IPS-18c (cell line): Measurements from ENCODE around the gene IL31RA.

Experiments used
- H3K4me3 ChIP-seq: 2 replicates; pipeline ENCODE4 v1.7.0; 2013; ENCODE audit warnings: low read depth, mild to moderate bottlenecking, low read length, moderate library complexity; ENCODE audit not compliant: insufficient read depth
- H3K9me3 ChIP-seq: one replicate; pipeline ENCODE4 v1.6.1; 2013; ENCODE audit warnings: mild to moderate bottlenecking, low read length, moderate library complexity; ENCODE audit not compliant: control insufficient read depth, insufficient read depth

The IL31RA gene

DNA sequence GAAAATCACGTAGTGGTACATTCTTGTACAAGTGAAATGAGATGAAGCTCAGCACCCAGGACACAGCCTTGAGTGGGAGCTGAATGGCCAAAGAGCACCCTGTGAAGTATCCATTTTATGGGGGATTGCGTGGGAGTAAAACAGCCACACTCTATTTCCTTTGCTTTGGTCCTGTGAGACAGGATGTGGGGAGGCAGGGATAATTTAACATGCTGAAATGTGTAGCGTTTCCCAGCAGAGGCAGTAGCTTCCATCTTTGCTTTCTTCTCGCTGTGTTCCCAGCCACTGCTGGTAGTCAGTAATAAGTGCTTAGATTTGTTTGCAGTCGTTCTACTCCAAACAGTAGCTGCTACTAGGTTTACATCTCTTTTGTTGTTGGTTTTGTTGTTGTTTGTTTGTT is 4.4 kb downstream of the IL31RA start:
- no peaks in the 10 kb centered on the region for H3K9me3 ChIP-seq
- H3K4me3 ChIP-seq = no peak overlapping the region

DNA sequence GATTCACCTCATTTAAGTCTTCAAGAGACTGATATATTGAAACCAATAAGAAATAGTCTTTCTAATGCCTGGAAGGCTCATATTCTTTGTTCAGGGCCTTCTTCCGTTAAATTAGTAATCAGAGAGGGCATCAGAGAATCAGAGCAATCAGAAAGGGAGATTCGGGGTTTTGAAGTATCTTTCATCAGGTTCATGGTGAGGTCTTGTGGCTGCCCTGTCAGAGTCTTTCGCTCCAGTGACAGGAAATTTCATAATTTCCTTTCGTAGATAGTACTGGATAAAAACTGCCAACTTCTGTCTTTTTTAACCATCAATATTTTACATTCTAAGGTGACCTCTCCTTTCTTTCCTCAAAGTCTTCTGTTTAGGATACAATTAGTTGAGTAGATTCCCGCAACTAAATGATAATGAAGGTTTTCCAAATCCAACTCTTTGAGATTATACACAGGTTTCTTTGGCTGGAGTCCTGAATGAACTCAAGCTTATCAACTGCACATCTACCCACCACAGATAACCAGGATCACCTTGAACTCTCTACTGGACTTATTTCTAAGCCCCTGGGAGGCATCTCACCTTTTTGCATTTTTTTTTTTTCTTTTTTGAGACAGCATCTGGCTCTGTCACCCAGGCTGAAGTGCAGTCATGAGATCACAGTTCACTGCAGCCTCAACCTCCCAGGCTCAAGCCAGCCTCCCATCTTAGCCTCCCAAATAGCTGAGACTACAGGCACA is 5.5 kb downstream of the IL31RA start:
- Histone ChIP-seq H3K4me3 (no peak overlapping the region), H3K9me3 (no peaks in the 10 kb centered on the region)

DNA sequence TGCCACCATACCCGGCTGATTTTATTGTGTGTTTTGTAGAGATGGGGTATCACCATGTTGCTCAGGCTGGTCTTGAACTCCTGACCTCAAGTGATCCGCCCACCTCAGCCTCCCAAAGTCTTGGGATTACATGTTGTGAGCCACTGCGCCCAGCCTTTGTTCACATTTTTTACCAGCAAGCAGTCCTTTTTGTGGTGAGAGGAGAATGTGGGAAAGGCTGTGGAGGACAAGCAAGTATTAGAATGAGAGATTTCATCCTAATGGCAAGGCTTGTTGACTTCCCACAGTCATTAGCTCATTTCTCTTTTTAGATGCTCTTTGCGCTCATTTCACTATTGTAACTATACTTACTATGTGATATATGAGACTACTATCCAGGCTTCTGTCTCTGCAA is 6.1 kb downstream of the IL31RA start:
- no peak overlapping the region for H3K4me3 ChIP-seq
- no peaks in the 10 kb centered on the region for H3K9me3 ChIP-seq

DNA sequence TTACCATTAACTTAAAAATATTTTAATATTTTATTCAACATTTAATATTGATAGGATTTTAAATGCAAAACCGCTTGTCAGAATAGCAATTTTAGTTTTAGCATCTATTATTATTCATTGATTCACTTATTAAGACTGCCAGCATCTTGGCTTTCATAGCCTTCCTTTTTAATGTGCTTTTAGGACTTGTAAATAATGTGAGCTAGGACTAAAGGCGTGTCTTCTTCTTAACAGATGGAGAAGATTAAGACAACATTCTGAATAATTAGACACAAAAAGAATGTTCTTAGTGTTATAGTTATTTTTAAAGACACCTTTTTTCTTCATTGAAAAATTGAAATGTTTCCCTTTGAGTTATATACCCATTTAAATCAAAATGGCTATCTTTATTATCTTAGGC is 6.9 kb downstream of the IL31RA start:
- Histone ChIP-seq H3K4me3 (no peak overlapping the region), H3K9me3 (no peaks in the 10 kb centered on the region)

DNA sequence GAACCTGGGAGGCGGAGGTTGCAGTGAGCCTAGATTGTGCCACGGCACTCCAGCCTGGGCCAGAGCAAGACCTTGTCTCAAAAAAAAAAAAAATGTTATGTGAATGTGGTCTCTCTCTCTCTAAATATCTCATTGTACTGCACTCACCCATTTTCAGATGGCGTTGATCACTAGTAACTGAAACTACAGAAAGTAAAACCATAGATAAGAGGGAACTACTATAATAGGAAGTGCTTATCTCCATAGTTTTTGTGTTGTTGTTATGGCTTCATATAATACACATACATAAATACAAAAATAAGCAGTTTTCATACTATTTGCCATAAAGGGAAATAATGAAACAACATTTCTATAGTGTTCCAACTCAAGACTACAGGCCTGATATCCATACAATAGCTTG is 9.1 kb downstream of the IL31RA start:
- no peak overlapping the region for H3K4me3 ChIP-seq
- no peaks in the 10 kb centered on the region for H3K9me3 ChIP-seq

DNA sequence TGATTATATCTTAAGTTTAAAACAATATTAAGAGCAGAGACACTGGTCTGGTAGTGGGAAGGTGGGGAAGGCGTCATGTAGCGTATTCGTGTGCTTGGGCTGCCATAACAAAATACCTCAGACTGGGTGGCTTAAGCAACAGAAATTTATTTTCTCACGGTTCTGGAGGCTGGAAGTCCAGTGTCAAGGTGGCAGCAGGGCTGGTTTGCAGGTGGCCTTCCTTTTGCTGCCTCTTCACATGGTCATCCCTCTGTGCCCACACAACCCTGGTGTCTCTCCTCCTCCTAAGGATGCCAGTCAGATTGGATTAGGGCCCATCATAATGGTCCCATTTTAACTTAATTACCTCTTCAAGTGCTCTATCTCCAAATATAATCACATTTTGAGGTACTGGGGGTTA is 9.6 kb downstream of the IL31RA start:
- H3K4me3 ChIP-seq = no peak overlapping the region
- no peaks in the 10 kb centered on the region for H3K9me3 ChIP-seq

DNA sequence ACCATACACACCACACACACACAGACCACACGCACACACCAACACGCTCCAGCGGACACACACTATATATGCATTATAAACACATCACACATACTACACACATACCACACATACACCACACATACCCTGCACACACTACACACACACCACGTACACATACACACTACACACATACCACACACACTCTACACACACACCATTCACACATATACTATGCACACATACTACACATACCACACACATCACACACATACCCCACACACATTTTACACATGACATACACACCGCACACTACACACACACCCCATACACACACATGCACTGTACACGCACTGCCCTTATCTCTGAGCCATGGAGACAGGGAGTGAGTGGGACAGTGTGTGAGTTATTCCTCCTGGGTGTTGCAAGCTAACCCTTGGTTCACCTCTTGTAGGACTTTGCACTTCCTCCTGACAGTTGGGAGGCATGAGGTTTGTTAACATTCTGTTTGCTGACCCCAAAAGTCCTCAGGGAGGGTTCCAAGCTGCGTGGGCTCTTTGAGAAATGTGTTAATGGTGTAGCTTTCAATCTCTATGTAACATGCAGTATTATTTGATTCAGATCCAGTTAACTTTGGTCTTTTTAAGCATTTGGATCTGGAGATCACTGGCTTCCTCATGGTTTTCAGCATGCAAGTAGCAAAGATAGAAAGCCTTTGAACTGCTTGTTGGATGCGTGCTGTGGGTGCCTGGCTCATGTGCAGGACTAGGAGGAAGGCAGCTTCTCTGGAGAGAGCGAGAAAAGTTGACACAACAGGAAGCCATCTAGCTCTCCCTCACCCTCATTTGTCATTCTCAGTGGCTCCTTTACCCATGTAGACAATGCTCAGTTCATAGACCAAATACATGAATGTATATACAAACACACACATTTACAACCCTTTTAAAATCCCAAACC is 13.7 kb downstream of the IL31RA start:
- Histone ChIP-seq H3K9me3 (no peaks in the 10 kb centered on the region), H3K4me3 (no peak overlapping the region)

DNA sequence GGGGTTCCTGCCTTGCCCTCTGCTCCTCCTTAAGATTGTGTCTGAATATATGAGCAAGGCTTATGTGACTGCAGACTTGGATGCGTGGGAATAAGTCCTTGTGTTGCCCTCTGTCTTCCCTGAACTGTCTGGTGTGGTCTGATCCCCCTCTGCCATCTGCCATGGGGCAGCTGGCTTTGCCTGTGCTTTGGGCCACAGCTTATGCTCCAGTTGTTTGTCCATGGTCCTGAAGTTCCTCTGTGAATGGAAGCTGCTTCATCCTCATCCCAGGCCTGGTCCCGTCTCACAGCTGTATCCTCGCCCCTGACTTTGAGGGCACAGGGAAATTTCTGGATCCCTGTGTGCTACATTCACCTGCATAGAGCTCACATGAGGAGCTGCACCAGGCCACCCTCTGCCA is 14.7 kb downstream of the IL31RA start:
- no peak overlapping the region for H3K4me3 ChIP-seq
- no peaks in the 10 kb centered on the region for H3K9me3 ChIP-seq

DNA sequence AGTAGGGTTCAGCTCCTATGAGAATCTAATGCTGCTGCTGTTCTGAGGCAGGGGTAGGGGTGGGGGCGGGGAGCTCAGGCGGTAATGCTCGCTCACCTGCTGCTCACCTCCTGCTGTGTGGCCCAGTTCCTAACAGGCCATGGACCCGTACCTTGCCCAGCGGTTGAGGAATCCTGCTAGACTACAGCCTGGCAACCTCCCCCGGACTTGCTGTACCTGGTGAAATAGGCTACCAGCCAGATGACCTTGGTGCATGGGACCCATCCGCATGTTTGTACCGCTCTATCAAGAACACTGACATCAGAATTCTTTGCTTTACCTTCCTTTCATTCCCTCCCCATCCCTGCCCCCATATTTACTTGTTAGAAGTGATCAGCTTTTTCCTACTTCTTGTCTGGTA is 15.3 kb downstream of the IL31RA start:
- no peaks in the 10 kb centered on the region for H3K9me3 ChIP-seq
- H3K4me3 ChIP-seq = no peak overlapping the region

DNA sequence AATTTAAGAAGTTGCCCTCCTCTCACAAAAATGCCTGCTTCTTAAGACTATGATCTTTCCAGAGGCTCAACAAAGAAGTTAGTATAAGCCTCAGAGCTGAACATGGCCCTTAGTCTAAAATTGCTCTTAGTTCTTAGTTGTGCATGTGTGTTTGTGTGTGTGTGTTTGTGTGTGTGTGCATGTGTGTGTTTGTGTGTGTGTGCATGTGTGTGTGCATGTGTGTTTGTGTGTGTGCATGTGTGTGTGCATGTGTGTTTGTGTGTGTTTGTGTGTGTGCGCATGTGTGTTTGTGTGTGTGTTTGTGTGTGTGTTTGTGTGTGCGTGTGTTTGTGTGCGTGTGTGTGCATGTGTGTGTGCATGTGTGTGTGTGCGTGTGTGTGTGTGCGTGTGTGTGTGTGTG is 15.8 kb downstream of the IL31RA start:
- H3K4me3 ChIP-seq = no peak overlapping the region
- H3K9me3 ChIP-seq = no peaks in the 10 kb centered on the region

DNA sequence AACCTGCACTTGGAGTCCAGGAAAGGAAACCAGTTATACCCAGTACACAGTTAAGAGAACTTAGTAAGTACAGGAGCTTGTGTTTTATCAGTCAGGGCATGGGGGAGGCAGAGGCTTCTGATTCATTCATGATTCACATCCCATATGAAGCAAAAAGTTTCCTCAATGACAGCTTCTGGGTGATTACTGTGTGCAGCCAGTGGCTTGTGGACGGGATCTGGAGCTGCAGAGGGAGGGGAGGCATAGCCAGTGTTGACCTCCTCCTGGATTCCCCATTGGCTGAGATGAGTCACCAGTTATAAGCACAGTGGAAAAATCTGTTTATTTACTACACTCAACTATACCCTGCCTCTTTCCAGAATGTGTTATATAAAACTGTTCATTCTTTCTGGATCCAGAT is 17.7 kb downstream of the IL31RA start:
- no peaks in the 10 kb centered on the region for H3K9me3 ChIP-seq
- H3K4me3 ChIP-seq = no peak overlapping the region

DNA sequence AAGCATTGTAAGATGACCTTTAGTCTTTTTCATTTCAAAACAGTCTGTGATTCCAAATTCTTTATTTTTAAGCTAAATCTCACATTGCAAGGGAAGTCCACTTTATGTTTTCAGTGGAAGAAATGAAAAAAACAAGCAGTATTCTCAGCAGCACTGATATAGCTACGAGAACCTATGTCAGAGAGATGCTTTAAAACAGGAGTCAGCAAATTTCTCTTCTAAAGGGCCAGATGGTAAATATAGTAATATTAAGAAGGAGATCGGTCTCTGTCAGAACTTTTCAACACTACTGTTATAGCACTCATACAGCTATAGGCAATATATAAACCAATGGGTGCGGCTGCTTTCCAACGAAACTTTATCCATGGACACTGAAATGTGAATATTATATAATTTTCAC is 18.7 kb downstream of the IL31RA start:
- H3K4me3 ChIP-seq = no peak overlapping the region

DNA sequence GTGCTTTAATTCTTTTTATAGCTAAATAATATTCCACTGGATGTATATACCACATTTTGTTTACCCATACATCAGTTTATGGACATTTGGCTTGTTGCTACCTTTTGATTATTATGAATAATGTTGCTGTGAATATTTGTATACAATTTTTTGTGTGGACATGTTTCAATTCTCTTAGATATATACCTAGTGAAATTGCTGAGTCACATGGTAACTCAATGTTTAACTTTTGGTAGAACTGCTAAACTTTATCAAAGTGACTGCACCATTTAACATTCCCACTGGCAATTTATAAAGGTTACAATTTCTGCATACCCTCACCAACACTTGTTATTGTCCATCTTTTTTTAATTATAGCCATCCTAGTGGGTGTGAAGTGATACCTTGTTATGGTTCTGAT is 22.1 kb downstream of the IL31RA start:
- Histone ChIP-seq H3K4me3 (no peak overlapping the region), H3K9me3 (no peaks in the 10 kb centered on the region)

More for the DNA sequence above, 18.7 kb downstream of the IL31RA start:
- H3K9me3 ChIP-seq = no peaks in the 10 kb centered on the region

DNA sequence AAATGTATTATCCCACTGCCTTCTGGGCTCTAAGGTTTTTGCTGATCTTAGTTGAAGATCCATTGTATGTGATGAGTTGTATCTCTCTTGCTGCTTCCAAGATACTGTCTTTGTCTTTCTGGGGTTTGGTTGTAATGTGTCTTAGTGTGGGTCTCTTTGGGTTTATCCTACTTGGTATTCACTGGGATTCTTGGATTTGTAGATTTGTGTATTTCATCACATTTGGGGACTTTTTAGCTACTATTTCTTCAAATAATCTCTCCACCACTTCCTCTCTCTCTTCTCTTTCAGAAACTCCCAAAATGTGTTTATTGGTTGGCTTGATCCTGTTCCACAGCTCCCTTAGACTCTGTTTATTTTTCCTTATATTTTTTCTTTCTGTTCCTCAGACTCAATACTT is 26.5 kb downstream of the IL31RA start:
- no peaks in the 10 kb centered on the region for H3K9me3 ChIP-seq
- H3K4me3 ChIP-seq = no peak overlapping the region

DNA sequence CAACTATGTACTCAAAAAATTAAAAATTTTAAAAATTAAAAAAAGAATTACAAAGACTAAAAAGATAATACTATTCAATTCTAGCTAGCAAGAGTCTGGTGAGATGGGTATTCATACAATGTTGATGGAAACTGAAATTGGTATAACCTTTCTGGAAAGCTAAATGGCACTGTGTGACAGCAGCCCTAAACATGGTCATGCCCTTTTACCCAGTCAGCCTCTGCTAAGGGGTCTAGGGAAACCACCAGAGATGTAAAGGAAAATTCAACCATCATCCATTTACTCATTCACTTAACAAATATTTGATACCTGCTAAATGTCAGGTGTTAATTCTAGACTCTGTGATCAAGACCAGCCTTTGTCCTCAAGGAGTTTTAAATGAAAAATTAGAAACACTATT is 29.3 kb downstream of the IL31RA start:
- Histone ChIP-seq H3K9me3 (no peaks in the 10 kb centered on the region), H3K4me3 (no peak overlapping the region)

DNA sequence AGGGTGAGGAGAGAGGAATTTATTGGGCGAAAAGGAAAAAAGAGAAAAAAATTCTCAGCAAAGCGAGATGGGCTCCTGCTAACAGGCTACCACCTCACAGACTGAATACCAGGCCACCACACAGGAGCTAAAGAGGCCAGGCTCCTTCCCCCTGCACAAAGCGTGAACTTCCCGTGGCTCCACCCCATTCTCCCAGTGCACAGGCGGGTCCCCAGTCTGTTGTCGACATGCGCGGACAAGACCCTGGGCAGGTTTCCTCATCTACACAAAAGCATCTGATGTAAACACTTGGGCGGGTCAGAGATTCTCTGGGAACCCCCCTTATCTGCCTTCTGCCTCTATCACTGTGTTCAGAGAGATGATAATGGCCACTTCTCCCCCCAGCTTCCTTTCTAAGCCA is 34.2 kb downstream of the IL31RA start:
- Histone ChIP-seq H3K9me3 (no peaks in the 10 kb centered on the region), H3K4me3 (no peak overlapping the region)

DNA sequence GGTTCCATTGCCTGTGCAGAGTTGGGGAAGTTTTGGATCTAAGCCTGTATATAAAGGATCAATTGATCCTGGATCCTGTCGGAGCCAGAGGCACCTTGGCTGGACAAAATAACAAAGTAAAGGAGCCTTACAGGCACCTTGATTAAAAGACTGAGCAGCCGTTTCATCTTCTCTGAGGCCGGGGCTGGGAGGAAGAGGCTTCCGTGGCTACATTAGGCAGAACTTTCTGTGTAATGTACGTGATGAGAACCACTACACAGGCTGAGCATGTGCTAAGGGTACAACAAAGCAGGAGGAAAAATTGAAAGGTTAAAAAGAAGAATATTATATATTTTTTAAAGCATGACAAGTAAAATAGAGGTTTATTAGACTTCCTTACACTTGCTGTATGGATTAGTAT is 37.0 kb downstream of the IL31RA start:
- Histone ChIP-seq H3K4me3 (no peak overlapping the region), H3K9me3 (no peaks in the 10 kb centered on the region)

DNA sequence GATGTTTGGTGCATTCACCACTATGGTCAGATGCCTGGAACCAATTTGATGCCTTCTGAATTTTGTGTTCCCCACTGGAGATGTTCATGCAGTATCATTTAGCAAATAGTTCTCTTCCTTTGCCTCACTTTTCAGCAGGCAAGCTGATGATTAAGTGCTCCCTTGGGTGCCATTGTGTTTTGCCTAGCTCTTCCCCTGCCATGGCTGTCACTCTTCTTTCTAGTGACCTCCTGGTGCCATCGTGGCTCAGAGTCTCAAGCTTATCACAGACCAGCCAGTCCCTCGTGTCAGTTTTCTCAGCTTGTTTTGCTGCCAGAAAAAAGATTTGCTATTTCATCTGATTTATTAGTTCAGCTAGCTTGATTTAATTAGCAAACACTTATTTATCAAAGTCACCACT is 41.3 kb downstream of the IL31RA start:
- no peak overlapping the region for H3K4me3 ChIP-seq

More for the DNA sequence above, 41.3 kb downstream of the IL31RA start:
- no peaks in the 10 kb centered on the region for H3K9me3 ChIP-seq
